LNCAP (cell line): ENCODE measurements around the gene LMCD1.

ENCODE experiments used
- TF ChIP-seq, protein P1 (sequence below): fragments of 450-650 bp; IDR thresholded peaks from 2 replicates; pipeline ENCODE4 v1.5.1; 2017; ENCODE audit warnings: mild to moderate bottlenecking

Gene LMCD1

DNA sequence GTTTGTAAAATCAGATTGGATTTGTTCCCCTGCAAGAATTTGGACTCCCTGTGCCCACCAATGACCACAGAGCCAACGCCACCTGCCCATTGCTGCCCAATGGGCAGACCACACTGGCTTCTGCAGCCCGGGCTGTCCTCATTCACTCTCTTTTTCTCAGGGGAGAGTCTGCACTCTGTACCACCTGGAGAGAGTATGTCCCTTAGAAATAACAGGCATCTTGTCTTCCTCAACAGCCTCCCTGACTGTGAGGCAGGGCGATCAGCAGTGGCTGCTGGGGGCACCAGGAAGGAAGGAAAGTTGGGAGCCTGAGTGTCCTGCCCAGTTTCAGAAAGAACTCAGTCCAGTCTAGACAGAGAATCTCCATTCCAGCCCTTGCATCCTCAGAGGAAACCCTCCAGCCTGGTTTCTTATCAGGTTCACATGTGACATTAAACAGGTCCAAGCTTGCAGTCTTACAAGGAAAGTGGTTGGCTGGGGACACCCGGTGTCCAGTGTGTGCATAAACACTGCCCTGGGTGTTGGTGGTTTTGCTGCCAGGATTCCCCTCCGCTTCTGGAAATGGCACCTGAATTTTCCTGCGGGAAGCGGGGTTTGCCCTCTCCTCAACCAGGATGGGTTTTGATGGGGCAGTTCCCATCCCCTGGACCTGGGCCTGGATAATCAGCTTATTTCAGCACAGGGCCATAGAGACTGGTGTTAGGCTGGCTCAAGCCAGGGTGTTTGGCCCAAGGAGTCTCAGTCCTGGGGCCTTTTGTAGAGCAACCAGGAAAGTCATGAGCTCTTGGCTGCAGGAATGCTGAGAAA lies 105.8 kb downstream of the LMCD1 start:
- TF ChIP-seq, protein P1, sequence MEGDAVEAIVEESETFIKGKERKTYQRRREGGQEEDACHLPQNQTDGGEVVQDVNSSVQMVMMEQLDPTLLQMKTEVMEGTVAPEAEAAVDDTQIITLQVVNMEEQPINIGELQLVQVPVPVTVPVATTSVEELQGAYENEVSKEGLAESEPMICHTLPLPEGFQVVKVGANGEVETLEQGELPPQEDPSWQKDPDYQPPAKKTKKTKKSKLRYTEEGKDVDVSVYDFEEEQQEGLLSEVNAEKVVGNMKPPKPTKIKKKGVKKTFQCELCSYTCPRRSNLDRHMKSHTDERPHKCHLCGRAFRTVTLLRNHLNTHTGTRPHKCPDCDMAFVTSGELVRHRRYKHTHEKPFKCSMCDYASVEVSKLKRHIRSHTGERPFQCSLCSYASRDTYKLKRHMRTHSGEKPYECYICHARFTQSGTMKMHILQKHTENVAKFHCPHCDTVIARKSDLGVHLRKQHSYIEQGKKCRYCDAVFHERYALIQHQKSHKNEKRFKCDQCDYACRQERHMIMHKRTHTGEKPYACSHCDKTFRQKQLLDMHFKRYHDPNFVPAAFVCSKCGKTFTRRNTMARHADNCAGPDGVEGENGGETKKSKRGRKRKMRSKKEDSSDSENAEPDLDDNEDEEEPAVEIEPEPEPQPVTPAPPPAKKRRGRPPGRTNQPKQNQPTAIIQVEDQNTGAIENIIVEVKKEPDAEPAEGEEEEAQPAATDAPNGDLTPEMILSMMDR, result peak; percentile 62

DNA sequence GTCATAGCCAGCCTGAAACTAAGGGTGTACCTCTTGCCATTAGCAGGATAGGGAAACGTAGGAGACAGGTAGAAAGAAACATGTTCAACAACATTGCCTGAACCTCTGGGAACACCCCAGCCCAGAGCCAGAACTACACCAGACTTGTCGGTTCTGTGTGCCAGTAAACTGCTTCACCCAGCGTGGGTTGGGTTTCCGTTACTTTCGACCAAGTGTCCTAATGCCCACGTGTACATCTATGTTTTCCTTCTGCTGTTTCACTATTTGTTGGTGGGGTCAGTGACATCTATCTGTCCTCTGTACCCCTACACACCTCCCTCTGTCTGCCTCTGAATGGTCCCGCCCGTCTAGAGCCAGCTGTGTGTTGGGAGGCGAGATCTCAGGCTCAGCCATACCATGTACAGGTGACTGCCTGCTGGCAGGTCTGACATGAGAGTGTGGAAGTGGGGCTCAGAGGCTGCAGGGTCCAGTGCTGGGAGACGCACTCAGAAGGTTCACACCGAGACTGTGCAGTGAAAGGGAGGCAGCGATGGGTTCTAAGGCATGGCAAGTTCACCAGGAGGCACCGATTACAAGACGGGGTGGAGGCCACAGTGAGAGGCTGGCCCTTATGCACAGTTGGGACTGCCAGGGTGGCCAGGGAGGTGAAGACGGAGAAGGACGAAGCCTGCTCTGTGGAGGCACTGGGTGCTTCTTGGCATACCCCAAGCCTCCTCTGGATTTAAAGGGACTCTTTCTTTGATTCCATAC lies 106.6 kb downstream of the LMCD1 start:
- TF ChIP-seq, protein P1, result no peak

DNA sequence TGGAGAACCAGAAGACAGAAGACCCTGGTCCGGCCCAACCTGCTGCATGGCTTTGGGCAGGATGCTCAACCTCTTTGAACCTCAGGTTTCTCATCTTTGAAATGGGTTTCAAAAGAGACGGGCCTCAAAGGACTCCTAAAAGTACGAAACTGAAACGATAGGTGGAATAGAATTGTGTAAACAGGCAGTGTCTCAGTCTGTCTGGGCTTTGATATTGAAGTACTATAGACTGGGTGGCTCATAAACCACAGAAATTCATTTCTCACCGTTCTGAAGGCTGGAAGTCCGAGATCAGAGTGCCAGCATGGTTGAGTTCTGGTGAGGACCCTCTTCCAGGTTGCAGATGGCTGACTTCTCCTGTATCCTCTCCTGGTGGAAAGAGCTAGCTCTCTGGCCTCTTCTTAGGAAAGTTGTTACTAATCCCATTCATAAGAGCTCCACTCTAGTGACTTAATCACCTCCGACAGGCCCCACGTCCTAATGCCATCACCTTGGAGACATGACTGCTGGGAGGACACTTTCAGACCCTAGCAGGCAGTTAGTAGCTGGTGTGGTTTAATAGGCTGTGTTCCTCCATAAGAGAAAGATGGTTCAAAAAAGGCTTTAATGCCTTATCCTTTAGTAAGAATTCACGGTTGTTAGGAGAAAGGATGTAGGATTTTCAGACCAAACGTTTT lies 107.3 kb downstream of the LMCD1 start:
- TF ChIP-seq, protein P1, result no peak

DNA sequence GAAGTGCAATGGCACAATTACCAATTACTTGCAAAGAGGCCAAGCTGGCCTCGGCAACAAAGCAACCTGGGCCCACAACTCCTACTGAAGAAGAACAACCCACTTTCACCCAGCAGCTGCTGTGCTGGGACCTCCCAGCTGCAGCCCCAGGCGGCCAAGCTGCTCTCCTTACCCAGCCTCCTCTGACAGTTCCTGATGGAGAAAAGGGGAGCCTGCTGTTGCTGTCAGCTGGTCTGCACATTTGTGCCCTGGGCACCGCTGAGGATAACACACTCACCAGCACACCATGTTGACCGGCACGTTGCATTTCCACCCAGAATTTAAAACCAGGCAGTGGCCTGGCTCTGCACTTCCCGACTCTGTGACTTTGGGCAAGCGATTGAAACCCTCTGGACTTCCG lies 109.3 kb downstream of the LMCD1 start:
- TF ChIP-seq, protein P1, result no peak

DNA sequence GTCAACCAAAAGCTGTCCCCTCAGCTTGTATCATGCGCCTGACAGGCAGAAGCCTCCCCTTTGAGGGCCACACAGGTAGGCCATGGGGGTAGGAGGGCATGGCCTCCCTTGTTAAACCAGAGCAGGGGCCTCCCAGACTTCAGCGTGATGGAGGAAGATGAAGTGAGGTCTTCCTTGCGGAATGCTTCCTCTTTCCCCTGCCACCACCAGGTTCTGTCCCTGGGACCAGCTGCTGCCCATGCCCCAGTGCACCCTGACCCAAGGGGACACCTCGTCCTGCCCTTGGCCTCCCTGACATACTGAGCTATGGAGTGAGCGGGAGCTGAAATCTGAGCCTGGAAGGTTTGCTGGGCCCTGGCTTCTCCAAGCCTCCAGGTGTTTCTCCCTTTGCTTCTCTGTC lies 116.3 kb downstream of the LMCD1 start:
- TF ChIP-seq, protein P1, result no peak

DNA sequence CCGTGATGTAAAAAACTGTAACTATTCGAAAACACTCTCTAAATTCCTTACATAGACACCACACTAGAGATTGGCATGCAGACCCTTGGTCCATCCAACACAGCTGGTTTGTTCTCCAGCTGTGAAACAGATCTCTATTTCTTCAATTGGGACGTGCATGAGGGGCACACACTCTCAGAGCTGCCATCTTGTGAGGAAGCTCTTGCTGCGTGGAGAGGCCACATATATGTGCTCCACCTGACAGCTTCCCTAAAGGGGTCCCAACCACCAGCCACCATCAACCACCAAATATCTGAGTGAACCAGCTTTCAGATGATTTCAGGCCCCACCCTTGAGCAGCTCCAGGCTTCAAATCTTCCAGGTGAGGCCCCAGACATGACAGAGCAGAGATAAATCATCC lies 117.3 kb downstream of the LMCD1 start:
- TF ChIP-seq, protein P1, result no peak

DNA sequence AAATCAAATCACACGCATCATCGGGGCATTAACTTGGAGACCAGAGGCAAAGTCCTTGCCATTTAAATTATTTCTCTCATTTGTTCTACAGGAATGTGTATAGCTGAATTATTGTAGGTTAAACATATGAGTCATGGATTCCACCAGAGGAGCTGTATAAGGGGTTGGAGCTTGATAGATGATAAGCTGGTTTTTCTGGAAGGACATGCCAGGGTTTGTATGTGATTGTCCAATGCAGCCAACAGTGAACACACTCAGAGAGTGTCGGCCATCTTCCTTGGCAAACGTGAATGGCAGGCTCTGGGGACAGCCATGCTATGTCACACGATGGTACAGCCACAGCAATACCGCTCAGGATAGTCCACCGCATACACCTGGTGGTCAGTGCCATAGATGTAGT lies 117.9 kb downstream of the LMCD1 start:
- TF ChIP-seq, protein P1, result no peak
